ENCODE measurements around the gene SLC17A4. TPM values are rescaled to one million over a fixed set of nuclear protein-coding genes. Genes with fewer than 3 reads are reported as not detected.

SLC17A4 gene
- total and polyA plus RNA-seq, 10 of the 15 experiments (the other 5 are each of a cell fraction or from before 2014, with no cell fraction given), result not detected

GRCh38 chr6:25731721-25732120 lies 22.8 kb upstream of the SLC17A4 start:
- Histone ChIP-seq H3K36me3 (ENCODE audit: control insufficient read depth in 2 of 2, insufficient read depth in 2 of 2, low read length in 1 of 2) (no peaks in the 10 kb centered on the region), H3K4me1 (ENCODE audit: control insufficient read depth, insufficient read depth, low read length) (no peaks in the 10 kb centered on the region), H4K20me1 (ENCODE audit: control insufficient read depth, insufficient read depth) (no peaks in the 10 kb centered on the region), H3K79me2 (ENCODE audit: control insufficient read depth, insufficient read depth, low read length) (no peaks in the 10 kb centered on the region), H3K4me2 (ENCODE audit: control insufficient read depth, insufficient read depth) (no peak overlapping the region), H3K9me3 (replicated peaks; ENCODE audit: control insufficient read depth, insufficient read depth, low read length) (no peaks in the 10 kb centered on the region; the same call in 1 of the 3 replicates), H3K27ac (ENCODE audit: control insufficient read depth, insufficient read depth) (no peak overlapping the region), H3K4me3 (no peak overlapping the region), H2AFZ (ENCODE audit: control insufficient read depth, low read depth, low read length) (no peak overlapping the region), H3K9ac (ENCODE audit: control insufficient read depth, insufficient read depth, low read length) (no peak overlapping the region), H3K27me3 (replicated peaks in 1 of 2; ENCODE audit: control insufficient read depth in 2 of 2, insufficient read depth in 2 of 2, low read length in 1 of 2) (no peaks in the 10 kb centered on the region)
- RAD21 ChIA-PET (ENCODE audit: unreplicated experiment), result no interaction called here
- FAIRE-seq, result no peak
- in situ Hi-C loops (cut with MboI), result no loop called here
- POLR2A ChIA-PET, result no interaction called here
- TF ChIP-seq ZBED1 (IDR thresholded peaks at IDR 0.05; ENCODE audit: borderline replicate concordance), result no peak
- TF ChIP-seq, protein P1, sequence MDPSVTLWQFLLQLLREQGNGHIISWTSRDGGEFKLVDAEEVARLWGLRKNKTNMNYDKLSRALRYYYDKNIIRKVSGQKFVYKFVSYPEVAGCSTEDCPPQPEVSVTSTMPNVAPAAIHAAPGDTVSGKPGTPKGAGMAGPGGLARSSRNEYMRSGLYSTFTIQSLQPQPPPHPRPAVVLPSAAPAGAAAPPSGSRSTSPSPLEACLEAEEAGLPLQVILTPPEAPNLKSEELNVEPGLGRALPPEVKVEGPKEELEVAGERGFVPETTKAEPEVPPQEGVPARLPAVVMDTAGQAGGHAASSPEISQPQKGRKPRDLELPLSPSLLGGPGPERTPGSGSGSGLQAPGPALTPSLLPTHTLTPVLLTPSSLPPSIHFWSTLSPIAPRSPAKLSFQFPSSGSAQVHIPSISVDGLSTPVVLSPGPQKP (IDR thresholded peaks at IDR 0.05; ENCODE audit: low read depth, low read length), result no peak
- TF ChIP-seq NR2F1 (conservative IDR thresholded peaks at IDR 0.05), result no peak
- TF ChIP-seq ZNF207 (IDR thresholded peaks at IDR 0.05; ENCODE audit: borderline replicate concordance), result no peak
- no peak for TF ChIP-seq ZNF384 (IDR thresholded peaks at IDR 0.05; ENCODE audit: borderline replicate concordance, low read depth, low read length)
- TF ChIP-seq NRF1 (conservative IDR thresholded peaks at IDR 0.05; ENCODE audit: low read depth, low read length), result no peak
- TF ChIP-seq KLF5 (IDR thresholded peaks at IDR 0.05; ENCODE audit: partially characterized antibody), result no peak
- no peak for TF ChIP-seq CBX5 (IDR thresholded peaks at IDR 0.05; ENCODE audit: low read depth)
- no peak for DNase-seq (ENCODE audit: low read depth, low spot score)
- 80% methylated on average over 15 of the region's 15 CpGs for WGBS (ENCODE audit: insufficient coverage, insufficient replicate concordance, low lambda C conversion rate, missing lambda C conversion rate)
- CTCF ChIA-PET, result interaction anchor here (1.0 kb wide), 2 partner anchors 12 to 14 kb away, joined by 3 to 4 read pairs; no protein-coding TSS in a partner anchor
- BruUV-seq (replicated peaks), result no TSS peak
- intact Hi-C loops (cut with micrococcal nuclease; ENCODE audit: unreplicated experiment), result no loop called here
- ATAC-seq, result no peak
- SMC1A ChIA-PET (ENCODE audit: uncharacterized antibody, unreplicated experiment), result interaction anchor here (0.8 kb wide), 1 partner anchor 28 kb away, joined by 3 read pairs; no protein-coding TSS in a partner anchor

All from GM12878 (cell line).